Measurements from ENCODE around the gene ATOH8. TPM values are rescaled to one million over a fixed set of nuclear protein-coding genes. Genes with fewer than 3 reads are reported as not detected.

The ATOH8 gene
- total RNA-seq, 2 experiments from 2014 or later, result 0.44 TPM; not detected in 1

- no peak for DNase-seq (ENCODE audit: low spot score)
- Histone ChIP-seq H3K4me2 (ENCODE audit: low read length) (no peak overlapping the region), H3K4me3 (ENCODE audit: low read depth, low read length, poor library complexity, severe bottlenecking) (no peak overlapping the region), H3K27ac (ENCODE audit: low read depth, low read length, poor library complexity, severe bottlenecking) (no peak overlapping the region), H3K36me3 (ENCODE audit: insufficient read depth, low read length) (no peaks in the 10 kb centered on the region), H3K4me1 (ENCODE audit: insufficient read depth, low read length, poor library complexity, severe bottlenecking) (no peaks in the 10 kb centered on the region), H4K20me1 (ENCODE audit: insufficient read depth, low read length) (no peaks in the 10 kb centered on the region), H3K79me2 (ENCODE audit: insufficient read depth, low read depth, low read length) (no peaks in the 10 kb centered on the region), H3K9me3 (ENCODE audit: low read length) (no peaks in the 10 kb centered on the region), H2AFZ (ENCODE audit: low read length) (no peak overlapping the region), H3K9me2 (ENCODE audit: insufficient read depth, low read length) (no peaks in the 10 kb centered on the region)
- no TSS peak for BruUV-seq (replicated peaks)
- ChIA-PET POLR2A (no interaction called here), CTCF (ENCODE audit: unreplicated experiment) (no interaction called here)
- TF ChIP-seq EZH2phosphoT487 (IDR thresholded peaks at IDR 0.05; ENCODE audit: borderline replicate concordance, low read depth, low read length) (no peak), CTCF (conservative IDR thresholded peaks at IDR 0.05; ENCODE audit: low read length) (no peak)
- intact Hi-C loops (cut with micrococcal nuclease; ENCODE audit: unreplicated experiment), result no loop called here
Observed at GRCh38 chr2:85737961-85738360, 15.8 kb upstream of the ATOH8 start.

GRCh38 chr2:85740193-85740592 lies 13.6 kb upstream of the ATOH8 start:
- POLR2A ChIA-PET, result interaction anchor here (1.0 kb wide), 1 partner anchor 62 kb away, joined by 4 read pairs; no protein-coding TSS in a partner anchor
- Histone ChIP-seq H3K9me2 (ENCODE audit: insufficient read depth, low read length) (no peaks in the 10 kb centered on the region), H3K4me3 (ENCODE audit: low read depth, low read length, poor library complexity, severe bottlenecking) (no peak overlapping the region), H3K4me2 (ENCODE audit: low read length) (no peak overlapping the region), H3K4me1 (ENCODE audit: insufficient read depth, low read length, poor library complexity, severe bottlenecking) (no peaks in the 10 kb centered on the region), H3K36me3 (ENCODE audit: insufficient read depth, low read length) (no peaks in the 10 kb centered on the region), H3K27ac (ENCODE audit: low read depth, low read length, poor library complexity, severe bottlenecking) (no peak overlapping the region), H4K20me1 (ENCODE audit: insufficient read depth, low read length) (no peaks in the 10 kb centered on the region), H3K79me2 (ENCODE audit: insufficient read depth, low read depth, low read length) (no peaks in the 10 kb centered on the region), H3K9me3 (ENCODE audit: low read length) (no peaks in the 10 kb centered on the region), H2AFZ (ENCODE audit: low read length) (no peak overlapping the region)
- CTCF ChIA-PET (ENCODE audit: unreplicated experiment), result no interaction called here
- no peak for DNase-seq (ENCODE audit: low spot score)
- BruUV-seq (replicated peaks), result no TSS peak
- intact Hi-C loops (cut with micrococcal nuclease; ENCODE audit: unreplicated experiment), result no loop called here
- TF ChIP-seq EZH2phosphoT487 (IDR thresholded peaks at IDR 0.05; ENCODE audit: borderline replicate concordance, low read depth, low read length), result no peak
- no peak for TF ChIP-seq CTCF (conservative IDR thresholded peaks at IDR 0.05; ENCODE audit: low read length)

- no peak overlapping the region for H2AFZ ChIP-seq (ENCODE audit: low read length)
- no peaks in the 10 kb centered on the region for H3K36me3 ChIP-seq (ENCODE audit: insufficient read depth, low read length)
- no peaks in the 10 kb centered on the region for H3K79me2 ChIP-seq (ENCODE audit: insufficient read depth, low read depth, low read length)
- H4K20me1 ChIP-seq (ENCODE audit: insufficient read depth, low read length), result no peaks in the 10 kb centered on the region
- intact Hi-C loops (cut with micrococcal nuclease; ENCODE audit: unreplicated experiment), result no loop called here
- no peak overlapping the region for H3K4me3 ChIP-seq (ENCODE audit: low read depth, low read length, poor library complexity, severe bottlenecking)
- no peak overlapping the region for H3K27ac ChIP-seq (ENCODE audit: low read depth, low read length, poor library complexity, severe bottlenecking)
- TF ChIP-seq CTCF (conservative IDR thresholded peaks at IDR 0.05; ENCODE audit: low read length) (no peak), EZH2phosphoT487 (IDR thresholded peaks at IDR 0.05; ENCODE audit: borderline replicate concordance, low read depth, low read length) (no peak)
- ChIA-PET CTCF (ENCODE audit: unreplicated experiment) (interaction anchor here (0.8 kb wide), 1 partner anchor 86 kb away, joined by 3 read pairs; no protein-coding TSS in a partner anchor), POLR2A (interaction anchor here (0.5 to 1.0 kb wide), 2 partner anchors 60 to 354 kb away, joined by 3 to 4 read pairs; no protein-coding TSS in a partner anchor)
- no peaks in the 10 kb centered on the region for H3K9me2 ChIP-seq (ENCODE audit: insufficient read depth, low read length)
- BruUV-seq (replicated peaks), result no TSS peak
- H3K9me3 ChIP-seq (ENCODE audit: low read length), result no peaks in the 10 kb centered on the region
- no peak for DNase-seq (ENCODE audit: low spot score)
- H3K4me1 ChIP-seq (ENCODE audit: insufficient read depth, low read length, poor library complexity, severe bottlenecking), result no peaks in the 10 kb centered on the region
- H3K4me2 ChIP-seq (ENCODE audit: low read length), result no peak overlapping the region
Observed at GRCh38 chr2:85741211-85741832, 12.5 kb upstream of the ATOH8 start.
